ENCODE measurements around the gene CH25H.

GRCh38 chr10:89189211-89189734, 17.8 kb downstream of the CH25H start:
- TF ChIP-seq ZFX (IDR thresholded peaks at IDR 0.05) (no peak), CTCF (conservative IDR thresholded peaks at IDR 0.05) (no peak)

Data from C4-2B (cell line).